Measurements from ENCODE around the gene DBT.
"Not testable (repeated sequence)": the region's sequence is repeated elsewhere in the genome, so short reads cannot be mapped to it uniquely, and the experiment has no call there.

DBT gene

DNA sequence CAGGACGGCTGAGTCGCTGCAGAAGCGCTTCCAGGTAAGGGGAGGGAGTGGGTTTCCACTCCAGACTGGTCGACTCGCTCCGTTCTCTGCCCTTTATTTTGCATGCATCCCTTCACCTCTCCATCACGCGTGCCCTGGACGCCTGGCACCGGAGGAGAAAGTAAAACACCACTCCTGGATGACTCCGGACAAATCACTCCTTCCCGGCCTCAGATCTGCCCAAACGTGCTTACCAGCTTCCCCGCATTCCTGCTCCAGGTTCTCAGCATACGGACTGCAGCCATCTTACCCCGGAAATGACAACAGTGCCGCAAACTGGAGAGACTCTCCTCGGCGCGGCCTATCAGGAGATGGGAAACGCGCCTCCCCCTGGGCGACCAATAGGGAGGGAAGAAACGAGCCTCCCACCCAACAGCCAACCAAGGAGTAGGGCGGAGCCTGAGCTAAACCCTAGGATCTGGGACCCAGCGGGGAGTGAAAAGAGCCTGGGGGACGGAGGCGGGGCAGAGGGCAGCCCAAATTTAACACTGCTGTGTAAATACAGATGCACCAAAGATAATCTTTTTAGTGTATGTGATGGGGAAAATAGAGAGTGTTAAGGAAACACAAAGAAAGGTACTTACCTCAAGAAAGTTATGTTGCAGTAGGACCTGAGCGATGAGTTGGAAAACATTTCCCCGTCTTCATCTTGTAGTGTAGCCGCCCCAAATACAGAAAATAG, at the start of gene DBT:
TSS of gene DBT (minus strand) at position 298 of the 721 bp plus-strand sequence. CDS start at position 284, 14 bp downstream.
- DNase-seq (ENCODE audit: low spot score) = peak; percentile 92

DNA sequence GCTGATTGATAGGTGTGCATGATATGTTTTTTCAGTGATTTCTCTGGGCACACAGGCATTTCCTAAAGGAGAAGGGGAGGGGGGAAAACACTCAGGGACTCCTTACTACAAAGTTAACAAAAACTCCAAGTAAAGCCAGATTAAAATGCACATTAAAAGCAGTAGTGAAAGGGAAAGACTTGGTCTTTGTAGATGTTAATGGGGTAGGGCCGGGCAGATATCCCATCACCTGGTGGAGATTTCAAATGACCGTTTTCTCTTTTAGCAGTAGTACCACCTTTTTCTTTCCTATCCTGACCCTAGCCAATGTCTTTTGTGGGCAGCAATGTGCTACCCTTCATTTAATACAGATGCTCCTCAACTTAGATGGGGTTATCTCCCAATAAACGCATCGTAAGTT, 48.9 kb upstream of the DBT start:
- DNase-seq (ENCODE audit: low spot score) = no peak

DNA sequence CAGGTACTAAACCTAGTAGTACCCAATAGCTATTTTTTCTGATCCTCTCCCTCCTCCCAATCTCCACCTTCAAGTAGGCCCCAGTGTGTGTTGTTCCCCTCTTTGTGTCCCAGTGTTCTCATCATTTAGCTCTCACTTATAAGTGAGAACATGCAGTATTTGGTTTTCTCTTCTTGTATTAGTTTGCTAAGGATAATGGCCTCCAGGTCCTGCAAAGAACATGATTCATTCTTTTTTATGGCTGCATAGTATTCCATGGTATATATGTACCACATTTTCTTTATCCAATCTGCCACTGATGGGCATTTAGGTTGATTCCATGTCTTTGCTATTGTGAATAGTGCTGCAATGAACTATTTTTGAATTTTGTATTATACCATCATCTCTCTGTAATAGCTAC, 47.4 kb upstream of the DBT start:
- DNase-seq (ENCODE audit: low spot score) = not testable (repeated sequence)

DNA sequence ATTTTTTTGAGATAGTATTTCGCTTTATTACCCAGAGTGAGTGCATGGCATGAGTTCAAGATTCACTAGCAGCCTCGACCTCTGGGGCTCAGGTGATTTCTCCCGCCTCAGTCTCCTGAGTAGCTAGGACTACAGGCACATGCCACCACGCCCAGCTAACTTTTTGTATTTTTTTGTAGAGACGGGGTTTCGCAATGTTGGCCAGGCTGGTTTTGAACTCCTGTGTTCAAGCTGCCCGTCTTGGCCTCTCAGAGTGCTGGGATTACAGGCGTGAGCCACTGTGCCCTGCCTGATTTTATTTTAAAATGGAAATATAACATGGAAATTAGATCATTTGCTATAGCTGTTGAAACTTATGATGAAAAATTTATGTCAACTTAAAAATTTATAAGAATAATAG, 46.5 kb upstream of the DBT start:
- DNase-seq (ENCODE audit: low spot score) = no peak

DNA sequence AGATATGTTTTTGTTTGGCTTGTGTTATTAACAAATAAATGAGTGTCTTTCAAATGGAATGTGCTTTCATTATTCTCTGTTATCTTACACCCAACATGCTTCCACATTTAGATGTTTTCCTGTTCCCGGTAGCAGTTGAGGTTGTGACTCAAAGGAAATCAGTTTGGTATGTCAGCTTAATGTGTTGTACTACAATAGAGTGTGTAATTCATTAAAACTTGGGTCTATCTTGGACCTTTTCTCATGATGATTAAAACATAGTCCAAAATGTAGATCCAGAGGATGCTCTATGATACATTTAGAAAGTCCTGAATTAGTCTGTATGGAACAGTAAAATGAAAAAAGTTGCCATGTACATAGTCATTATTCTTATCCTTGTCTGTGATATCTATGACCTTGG, 43.1 kb upstream of the DBT start:
- DNase-seq (ENCODE audit: low spot score) = no peak

DNA sequence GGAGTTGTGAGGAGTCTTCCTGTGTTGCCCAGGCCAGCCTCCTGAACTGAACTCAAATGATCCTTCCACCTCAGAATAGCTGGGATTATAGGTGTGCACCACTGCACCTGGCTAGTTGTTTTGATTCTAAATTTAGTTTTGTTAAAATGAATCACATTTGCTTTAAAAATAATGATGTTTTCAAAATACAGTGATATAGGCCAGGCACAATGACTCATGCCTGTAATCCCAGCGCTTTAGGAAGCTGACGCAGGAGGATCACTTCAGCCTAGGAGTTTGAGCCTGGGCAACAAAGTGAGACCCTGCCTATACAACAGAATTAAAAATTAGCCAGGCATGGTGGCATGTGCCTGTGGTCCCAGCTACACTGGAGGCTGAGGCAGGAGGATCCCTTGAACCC, 40.7 kb upstream of the DBT start:
- no peak for DNase-seq (ENCODE audit: low spot score)

DNA sequence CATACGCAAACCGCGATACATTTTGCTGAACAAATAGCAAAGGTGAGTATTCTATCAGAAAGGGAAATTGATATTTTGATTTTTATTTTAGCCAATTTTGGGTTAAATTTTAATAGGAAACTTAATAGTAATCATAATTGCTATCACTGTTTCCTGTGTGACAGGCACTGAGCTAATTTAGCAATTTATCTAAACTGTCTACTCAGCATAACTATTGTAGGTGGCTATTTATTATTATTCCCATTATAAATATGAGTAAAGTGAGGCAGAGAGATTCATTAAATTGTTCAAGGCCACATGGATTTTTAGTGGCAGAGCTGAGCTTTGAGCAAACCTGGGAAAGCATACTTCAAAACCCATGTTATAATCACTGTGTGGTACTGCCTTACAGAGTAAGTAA, 37.5 kb upstream of the DBT start:
- no peak for DNase-seq (ENCODE audit: low spot score)

DNA sequence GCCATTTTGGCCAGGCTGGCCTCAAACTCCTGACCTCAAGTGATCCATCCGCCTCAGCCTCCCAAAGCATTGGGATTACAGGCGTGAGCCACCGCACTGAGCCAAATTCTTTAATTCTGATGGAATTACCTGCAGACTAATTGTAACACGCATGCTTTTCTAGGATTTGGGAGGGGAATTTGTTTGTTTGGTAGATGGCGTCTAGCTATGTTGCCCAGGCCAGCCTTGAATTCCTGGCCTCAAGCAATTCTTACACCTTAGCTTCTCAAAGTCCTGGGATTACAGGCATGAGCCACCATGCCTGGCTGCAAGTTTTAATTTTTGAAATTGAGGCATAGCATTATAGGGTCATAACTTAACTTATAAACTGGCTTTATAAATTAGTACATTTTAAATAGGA, 35.0 kb upstream of the DBT start:
- DNase-seq (ENCODE audit: low spot score) = no peak

DNA sequence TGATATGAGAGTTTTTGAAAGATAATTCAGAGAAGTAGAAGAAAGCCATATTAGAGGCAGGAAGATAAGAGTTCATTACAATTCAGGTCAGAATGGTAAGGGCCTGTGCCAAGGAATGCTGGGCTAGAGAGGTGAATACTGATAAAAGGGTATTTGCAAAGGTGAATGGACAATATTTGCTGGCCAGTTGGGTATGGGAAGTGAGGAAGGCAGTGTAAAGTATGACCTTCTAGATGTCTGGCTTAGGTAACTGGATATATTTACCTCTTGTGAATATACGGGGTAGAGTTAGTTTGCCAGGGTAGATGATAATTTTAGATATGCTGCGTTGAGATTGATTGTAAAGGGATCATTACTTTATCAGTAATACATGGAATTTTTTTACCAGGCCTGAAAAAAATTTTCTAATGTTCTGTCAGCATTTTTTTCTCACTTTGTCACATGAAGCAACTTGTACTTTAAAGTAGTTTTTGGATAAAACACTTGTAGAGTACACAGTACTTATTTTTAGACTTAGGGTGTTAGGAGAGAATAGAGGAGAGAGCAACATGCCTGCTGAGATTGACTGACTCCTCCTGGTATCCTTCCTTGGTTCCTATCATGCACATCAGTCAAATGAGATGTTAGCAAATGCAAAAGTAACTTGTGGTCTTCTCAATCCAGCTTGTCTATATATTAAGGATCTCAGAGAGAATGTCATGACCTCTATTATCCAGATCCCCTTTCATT, 30.5 kb upstream of the DBT start:
- DNase-seq (ENCODE audit: low spot score) = no peak

DNA sequence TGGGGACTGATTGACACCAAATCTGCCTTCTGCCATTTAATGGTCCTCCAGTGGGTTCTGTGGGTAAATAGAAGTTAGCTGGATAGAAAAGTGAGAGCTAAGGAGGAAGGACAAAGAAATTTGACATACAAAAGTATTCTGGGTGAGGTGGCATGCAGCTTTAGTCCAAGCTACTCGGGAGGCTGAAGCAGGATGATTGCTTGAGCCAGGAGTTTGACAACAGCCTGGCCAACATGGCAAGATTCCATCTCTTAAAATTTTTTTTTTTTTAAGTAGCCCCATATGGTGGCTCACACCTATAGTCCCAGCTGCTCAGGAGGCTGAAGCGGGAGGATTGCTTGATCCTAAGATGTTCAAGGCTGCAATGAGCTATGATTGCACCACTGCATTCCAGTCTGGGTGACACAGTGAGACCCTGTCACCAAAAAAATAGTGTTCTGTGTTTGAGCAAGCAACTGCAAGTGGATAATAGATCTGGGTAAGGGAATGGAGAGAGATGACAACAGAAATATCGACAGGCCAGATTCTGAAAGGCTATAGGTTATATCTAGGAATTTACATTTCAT, 29.8 kb upstream of the DBT start:
- no peak for DNase-seq (ENCODE audit: low spot score)

DNA sequence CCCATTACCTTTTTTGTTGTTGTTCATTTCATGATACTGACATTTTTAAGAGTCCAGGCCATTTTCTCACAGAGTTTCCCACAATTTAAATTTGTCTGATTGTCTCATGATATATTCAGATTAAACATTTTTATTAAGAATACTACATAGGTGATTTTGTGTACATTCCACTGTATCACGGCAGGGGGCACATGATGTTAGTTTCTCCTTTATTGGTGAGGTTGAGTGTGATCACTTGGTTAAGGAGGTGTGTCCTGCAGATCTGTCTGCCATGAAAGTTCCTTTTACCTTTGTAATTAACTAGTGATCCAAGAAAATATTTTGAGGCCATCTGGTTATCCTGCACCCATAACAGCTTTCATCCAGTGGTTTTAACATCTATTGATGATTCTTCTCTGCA, 28.2 kb upstream of the DBT start:
- no peak for DNase-seq (ENCODE audit: low spot score)

DNA sequence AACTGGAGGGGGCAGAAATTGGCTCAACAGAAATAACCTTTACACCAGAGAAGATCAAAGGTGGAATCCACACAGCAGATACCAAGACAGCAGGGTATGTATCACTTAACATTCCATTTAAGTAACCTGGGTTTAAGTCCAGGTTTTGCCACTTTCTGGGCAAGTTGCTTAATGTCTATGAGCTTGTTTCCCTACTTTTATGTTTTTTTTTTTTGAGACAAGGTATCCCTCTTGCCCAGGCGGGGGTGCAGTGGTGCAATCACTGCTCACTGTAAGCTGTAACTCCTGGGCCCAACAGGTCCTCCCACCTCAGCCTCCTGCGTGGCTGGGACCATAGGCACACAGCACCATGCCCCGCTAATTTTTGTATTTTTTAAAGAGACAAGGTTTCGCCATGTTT, 18.6 kb upstream of the DBT start:
- DNase-seq (ENCODE audit: low spot score) = no peak

DNA sequence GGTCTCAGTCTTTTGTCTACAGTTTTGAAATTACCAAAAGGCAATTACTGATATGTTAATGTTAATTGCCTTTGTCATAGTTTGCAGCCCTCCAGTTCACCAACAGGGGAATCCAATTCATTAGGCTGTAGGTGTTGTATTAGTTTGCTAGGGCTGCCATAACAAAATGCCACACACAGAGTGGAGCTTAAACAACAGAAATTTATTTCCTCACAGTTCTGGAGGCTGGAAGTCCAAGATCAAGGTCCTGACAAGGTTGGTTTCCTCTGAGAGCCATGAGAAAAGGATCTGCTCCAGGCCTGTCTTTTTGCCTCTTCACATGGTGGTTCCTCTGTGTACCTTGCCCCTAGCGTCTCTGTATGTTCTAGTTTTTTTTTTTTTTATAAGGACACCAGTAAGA, 17.6 kb upstream of the DBT start:
- DNase-seq (ENCODE audit: low spot score) = no peak

DNA sequence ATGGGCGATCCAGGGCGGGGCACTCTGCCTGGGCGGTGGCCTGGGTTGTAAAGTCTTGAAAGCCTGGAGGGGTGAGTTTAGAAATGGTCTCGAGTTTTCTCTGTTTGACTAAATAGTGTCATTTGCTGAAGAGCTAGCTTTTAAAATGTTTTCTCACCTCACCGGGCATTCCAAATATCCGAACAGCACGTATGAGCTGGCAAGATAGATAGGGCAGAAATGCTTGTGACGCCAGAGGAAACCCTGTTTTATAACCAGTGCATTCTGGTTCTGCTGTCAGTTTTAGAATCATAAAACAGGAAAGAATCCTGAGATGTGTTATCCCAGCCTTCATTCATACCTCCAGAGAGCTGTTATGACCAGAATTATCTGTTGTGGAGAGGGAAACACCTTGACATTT, 17.1 kb upstream of the DBT start:
- DNase-seq (ENCODE audit: low spot score) = no peak

DNA sequence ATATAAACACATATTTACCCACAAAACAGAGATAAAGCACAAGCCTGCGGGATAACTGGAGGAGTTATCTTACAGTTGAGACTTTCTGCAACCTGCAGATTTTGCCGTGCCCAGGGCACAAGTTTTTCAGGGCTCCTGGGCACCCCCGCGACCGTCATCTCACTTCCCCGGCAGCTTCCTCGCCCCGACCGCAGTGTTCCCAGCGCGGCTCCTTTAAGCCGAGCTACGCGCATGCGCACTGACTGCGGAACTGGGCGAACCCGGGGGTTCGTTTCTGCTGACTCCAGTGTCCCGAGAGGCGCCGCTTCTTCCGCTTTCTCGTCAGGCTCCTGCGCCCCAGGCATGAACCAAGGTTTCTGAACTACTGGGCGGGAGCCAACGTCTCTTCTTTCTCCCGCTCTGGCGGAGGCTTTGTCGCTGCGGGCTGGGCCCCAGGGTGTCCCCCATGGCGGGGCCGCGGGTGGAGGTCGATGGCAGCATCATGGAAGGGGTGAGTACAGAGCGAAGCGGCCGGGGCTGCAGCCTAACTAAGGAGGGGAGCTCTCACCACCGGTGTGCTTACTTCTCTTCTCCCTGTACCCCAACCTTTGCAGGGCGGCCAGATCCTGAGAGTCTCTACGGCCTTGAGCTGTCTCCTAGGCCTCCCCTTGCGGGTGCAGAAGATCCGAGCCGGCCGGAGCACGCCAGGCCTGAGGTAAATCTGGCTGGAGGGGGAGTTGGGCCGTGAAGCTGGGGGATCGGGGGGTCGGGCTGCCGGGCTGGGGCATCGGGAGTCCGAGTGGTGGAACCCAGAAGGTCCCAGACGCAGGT, 16.5 kb upstream of the DBT start, which contains the start of gene RTCA:
TSS of gene RTCA (plus strand) at position 286 of the 810 bp plus-strand sequence. CDS start at position 446, 160 bp downstream.
- peak; percentile 90 for DNase-seq (ENCODE audit: low spot score)

DNA sequence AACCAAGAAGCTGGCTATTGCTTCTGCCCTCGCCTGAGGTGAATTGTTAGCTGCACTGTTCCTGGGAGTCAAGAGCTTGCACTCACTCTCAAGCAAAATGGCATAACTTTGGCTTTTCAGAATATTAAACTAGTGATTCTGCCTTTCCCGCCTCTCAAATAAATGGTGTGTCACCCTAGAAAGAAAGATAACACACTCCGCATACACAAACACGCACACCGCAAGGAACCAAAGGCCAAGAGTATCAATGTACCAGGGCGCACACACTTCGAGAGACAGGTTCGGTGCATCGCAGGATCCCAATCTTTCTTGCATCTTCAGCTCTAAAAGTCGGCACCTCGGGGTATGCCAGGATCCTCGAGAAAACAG, 15.9 kb upstream of the DBT start:
- no peak for DNase-seq (ENCODE audit: low spot score)

DNA sequence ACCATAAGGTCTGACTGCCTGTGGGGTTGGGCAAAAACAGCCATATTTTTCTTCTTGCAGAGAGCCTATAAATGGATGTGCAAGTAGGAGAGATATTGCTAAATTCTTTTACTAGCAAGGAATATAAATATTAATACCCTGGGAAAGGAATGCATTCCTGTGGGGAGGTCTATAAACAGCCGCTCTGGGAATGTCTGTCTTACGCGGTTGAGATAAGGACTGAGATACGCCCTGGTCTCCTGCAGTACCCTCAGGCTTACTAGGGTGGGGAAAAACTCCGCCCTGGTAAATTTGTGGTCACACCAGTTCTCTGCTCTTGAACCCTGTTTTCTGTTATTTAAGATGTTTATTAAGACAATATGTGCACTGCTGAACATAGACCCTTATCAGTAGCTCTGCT, 14.4 kb upstream of the DBT start:
- not testable (repeated sequence) for DNase-seq (ENCODE audit: low spot score)

DNA sequence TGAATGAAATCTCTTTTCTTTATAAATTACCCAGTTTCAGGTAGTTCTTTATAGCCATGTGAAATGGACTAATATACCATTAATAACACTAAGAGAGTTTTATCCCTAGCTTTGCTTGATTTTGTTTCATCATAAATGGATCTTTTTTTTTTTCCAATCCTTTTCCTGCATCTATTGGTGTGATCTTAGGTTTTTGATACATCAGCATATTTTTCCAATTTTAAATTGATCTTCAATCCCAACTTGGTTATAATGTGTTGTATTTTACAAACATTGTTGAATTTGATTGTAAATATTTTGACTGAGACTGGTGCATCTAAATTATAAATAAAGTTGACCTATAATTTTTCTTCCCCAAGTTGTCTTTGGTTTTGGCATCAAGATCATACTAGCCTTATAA, 12.1 kb upstream of the DBT start:
- DNase-seq (ENCODE audit: low spot score) = no peak

DNA sequence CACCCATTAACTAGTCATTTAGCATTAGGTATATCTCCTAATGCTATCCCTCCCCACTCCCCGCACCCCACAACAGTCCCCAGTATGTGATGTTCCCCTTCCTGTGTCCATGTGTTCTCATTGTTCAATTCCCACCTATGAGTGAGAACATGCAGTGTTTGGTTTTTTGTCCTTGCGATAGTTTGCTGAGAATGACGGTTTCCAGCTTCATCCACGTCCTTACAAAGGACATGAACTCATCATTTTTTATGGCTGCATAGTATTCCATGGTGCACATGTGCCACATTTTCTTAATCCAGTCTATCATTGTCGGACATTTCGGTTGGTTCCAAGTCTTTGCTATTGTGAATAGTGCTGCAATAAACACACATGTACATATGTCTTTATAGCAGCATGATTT, 8.8 kb upstream of the DBT start:
- DNase-seq (ENCODE audit: low spot score) = not testable (repeated sequence)

DNA sequence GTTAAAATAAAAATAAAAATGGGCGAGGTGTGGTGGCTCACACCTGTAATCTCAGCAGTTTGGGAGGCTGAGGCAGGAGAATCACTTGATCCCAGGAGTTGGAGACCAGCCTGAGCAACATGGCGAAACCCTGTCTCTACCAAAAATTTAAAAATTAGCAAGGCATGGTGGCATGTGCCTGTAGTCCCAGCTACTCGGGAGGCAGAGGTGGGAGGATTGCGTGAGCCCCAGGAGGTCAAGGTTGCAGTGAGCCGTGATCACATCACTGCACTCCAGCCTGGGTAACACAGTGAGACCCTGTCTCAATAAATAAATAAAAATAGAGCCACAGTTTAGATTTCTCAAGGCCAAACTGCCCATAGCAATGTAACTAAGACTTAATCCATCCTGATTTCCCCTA, 6.6 kb upstream of the DBT start:
- DNase-seq (ENCODE audit: low spot score) = not testable (repeated sequence)

DNA sequence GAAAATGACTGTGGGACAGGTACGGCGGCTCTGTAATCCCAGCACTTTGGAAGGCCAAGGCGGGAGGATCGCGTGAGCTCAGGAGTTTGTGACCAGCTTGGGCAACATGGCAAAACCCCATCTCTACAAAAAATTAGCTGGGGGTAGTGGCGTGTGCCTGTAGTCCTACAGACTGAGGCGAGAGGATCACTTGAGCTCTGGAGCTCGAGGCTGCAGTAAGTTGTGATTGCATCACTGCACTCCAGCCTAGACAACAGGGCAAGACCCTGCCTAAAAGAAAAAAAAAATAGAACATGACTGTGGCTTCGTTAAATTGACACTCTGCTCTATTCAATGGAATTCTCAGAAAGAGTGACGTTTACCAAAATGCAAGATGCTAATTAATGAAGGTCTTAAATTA, 3.9 kb upstream of the DBT start:
- no peak for DNase-seq (ENCODE audit: low spot score)

DNA sequence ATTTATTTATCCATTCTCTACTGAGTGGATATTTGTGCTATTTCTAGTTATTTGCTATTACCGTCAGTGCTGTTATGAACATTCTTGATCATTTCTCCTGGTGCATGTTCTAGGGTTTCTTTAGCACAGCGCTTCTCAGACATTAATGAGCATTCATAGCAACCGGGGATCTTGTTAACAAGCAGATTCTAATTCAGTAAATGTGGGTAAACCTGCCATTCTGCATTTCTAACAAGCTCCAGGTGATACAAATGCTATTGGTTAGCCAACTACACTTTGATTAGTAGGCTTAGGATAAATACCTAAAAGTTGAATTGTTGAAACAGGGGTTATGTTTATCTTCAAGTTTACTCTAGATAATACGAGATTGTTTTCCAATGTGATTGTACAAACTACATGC, 3.3 kb upstream of the DBT start:
- no peak for DNase-seq (ENCODE audit: low spot score)

DNA sequence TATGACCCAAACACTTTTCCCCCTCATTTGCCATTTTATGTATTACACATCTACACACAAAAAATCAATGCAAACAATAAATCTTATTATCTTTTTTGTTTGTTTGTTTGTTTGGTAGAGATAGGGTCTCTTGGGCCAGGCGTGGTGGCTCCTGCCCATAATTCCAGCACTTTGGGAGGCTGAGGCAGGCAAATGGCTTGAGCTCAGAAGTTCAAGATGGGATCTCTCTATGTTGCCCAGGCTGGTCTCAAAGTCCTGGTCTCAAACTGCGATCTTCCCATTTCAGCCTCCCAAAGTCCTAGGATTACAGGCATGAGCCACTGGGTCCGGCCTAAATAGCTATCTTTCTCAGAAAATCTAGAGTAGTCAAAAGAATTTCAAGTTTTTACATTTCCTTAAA, 1.2 kb upstream of the DBT start:
- DNase-seq (ENCODE audit: low spot score) = no peak

Measured in HuH-7 (cell line).